NCI-H82 (cell line): ENCODE data around the gene GOLIM4.
"Not testable (repeated sequence)": the region's sequence is repeated elsewhere in the genome, so short reads cannot be mapped to it uniquely, and the experiment has no call there.

Experiments used
- DNase-seq: peaks from one replicate; lab custom pipeline; 2025; lab: John Stamatoyannopoulos, UW

Gene GOLIM4

DNA sequence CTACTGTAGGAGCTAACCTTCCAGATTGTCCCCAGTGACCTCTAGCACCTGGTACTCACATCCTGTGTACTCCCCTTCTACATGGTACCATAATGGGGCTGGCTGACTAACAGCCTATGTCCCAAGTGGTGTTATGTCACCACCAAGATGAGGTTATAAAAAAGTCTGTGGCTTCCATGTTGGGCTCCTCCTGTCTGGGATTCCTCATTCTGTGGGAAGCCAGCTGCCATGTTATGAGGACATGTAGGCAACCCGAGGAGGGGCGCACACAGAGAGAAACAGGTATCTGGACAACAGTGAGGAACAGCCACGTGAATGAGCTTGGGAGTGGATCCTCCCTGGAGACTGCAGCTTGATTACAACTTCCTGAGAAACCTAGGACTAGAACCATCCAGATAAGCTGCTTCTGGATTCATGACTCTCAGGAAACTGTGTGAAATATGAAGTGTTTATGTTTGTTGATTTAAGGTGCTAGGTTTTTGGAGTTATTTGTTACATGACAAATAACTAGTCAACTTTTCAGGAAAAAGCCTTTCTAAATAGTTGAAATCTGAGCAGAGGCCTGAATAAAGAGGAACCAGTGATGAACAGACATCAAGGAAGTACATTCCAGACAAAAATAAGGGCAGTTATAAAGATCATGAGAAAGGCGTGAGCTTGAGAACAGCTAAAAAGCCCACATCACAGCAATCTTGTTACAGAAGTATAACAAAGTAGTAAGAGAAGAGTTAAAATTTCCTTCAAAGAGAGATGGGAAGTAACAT, 21.7 kb downstream of the GOLIM4 start:
- DNase-seq, result no peak

DNA sequence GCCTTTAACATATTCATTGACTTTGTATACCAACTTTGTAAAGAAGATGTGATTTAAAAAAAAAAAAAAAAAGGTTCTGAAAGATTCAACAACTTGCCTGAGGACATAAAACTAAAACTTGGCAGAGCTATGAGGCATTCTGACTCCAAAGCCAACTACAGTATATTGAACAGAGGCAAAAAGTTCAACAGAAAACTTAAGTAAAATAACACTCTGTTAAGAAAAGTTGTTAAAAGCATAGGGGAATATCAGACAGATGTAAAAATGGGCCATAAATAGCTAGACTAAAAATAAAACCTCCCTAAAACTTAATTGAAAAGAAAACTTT, 23.4 kb downstream of the GOLIM4 start:
- DNase-seq, result no peak

GRCh38 chr3:168071591-168072322, 24.0 kb downstream of the GOLIM4 start:
- no peak for DNase-seq

DNA sequence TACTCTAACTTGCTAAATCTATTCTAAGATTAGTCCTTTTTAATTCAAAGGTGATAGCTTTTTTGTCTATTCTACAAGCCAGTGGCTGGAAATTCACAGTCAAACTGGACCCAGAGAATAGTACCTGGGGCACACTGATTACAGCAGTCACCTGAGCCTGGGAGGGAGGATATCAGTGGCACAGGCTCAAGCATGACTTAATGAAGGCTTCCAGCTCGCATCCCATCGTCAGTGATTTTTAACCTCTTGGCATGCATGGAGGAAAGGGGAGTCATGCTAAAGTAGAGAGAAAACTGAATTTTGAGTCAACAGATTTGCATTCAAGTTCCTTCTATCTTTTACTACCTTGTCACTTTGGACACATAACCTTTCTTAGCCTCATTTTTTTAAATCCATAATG, 24.8 kb downstream of the GOLIM4 start:
- no peak for DNase-seq

DNA sequence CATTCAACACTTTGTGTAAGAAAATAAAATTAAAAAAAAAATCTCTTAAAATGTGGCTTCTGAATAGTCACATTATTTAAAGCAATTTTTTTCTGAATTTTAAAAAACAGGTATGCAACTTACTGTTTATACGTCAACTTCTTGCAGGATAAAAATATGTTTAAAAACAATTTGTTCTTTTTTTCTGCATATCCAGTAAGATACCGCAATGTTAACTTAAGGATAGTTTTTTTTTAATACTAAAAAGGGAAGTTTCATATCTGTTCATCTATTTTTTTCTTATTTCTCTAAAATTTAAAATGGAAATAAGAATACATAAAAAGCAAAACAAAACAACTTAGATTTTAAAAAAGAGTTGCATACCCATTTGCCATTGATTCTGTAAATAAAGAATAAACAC, 27.4 kb downstream of the GOLIM4 start:
- no peak for DNase-seq

- no peak for DNase-seq
Observed at GRCh38 chr3:168066882-168067281, 28.8 kb downstream of the GOLIM4 start.

DNA sequence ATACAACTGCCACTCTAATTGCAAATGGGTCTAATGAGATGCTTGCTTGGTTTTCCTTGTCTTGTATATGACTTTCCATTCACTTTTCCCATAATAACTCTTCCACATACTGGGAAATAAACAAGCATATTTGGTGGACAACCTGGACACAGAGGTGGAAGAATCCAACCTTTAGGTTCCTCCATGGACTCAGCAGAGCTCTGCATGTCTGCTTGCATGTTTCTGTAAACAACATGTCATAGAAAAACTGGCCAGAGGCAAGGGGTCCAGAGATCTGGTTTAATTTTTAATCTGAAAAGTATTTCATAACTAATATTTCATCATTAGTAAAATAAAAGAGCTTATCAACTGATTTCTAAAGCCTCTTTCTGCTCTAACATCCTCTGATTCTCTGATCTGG, 30.2 kb downstream of the GOLIM4 start:
- DNase-seq, result no peak

GRCh38 chr3:168063122-168063521, 32.6 kb downstream of the GOLIM4 start:
- no peak for DNase-seq

DNA sequence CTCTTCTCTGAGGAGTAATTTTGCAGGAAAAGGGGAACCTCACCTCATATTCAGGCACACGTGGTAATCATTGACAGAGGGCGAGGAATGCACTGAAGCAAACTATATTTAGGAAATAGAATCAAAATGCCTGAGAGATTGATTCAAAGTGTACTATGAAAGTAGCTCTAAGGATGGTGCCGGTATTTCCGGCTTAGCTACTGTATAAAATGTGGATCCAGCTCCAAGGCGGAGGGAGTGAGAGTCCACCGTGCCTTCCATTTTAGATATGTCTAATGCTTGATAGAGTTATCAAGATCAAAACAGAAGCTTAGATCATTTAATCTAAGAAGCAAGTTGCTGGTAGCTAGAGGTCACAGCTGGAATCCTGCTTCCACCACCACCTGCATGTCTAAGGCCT, 33.0 kb downstream of the GOLIM4 start:
- no peak for DNase-seq

DNA sequence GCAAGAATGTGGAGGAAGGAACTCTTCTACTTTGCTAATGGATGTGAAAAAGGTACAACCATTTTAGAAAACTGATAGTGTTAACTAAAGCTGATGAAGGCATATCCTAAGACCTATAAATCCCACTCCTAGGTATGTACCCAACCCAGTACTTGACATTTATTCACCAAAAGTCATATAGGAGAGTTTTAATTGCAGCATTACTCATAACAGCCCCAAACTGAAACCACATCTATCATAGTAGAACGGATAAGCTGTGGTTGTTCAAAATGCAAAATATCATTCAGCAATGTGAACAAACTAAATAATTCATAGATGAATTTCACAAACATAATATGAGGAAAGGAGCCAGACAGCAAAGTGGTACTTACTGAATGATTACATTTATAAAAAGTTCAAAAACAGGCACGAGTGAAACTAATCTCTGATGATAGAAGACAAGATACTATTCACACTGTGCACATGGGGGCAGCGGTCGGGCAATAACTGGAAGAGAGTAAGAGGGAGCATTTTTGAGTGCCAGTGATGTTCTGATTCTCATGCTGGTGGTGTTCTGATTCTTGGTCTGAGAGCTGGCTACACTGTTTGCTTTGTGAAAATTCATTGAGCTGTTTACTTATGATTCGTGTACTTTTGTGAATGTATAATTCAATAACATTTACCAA, 34.3 kb downstream of the GOLIM4 start:
- peak; percentile 17 for DNase-seq

- no peak for DNase-seq
Observed at GRCh38 chr3:168060317-168060716, 35.4 kb downstream of the GOLIM4 start.

DNA sequence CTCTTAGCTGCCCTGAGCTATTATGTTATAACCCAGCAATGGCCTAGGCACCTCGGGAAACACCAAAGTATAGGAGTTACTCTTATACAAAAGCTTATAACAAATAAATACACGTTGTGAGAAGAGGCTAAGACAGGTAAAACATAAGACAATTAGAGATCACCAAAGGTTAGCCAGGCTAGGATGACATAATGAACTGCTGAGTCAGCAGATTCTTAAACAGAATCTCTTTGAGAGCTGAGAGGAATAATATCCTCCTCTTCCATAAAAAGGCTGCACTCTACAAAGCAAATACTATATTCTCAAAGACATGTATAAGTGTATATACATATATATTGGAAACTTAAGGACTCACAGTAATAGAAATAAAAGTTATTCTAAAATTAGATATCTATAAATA, 37.2 kb downstream of the GOLIM4 start:
- DNase-seq, result no peak

DNA sequence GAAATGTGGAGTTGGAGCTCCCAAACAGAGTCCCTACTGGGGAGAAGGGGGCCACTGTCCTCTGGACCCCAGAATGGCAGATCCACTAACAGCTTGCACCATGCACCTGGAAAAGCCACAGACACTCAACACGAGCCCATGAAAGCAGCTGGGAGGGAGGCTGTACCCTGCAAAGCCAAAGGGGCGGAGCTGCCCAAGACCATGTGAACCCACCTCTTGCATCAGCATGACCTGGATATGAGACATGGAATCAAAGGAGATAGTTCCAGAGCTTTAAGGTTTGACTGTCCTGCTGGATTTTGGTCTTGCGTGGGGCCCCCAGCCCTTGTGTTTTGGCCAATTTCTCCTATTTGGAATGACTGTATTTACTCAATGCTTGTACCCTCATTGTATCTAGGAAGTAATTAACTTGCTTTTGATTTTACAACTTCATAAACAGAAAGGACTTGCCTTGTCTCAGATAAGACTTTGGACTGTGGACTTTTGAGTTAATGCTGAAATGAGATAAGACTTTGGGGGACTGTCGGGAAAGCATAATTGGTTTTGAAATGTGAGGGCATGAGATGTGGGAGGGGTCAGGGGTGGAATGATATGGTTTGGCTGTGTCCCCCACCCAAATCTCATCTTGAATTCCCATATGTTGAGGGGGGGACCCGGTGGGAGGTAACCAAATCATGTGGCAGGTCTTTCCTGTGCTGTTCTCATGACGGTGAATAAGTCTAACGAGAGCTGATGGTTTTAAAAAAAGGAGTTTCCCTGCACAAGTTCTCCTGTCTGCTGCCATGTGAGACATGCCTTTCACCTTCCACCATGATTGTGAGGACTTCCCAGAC, 39.1 kb downstream of the GOLIM4 start:
- not testable (repeated sequence) for DNase-seq

DNA sequence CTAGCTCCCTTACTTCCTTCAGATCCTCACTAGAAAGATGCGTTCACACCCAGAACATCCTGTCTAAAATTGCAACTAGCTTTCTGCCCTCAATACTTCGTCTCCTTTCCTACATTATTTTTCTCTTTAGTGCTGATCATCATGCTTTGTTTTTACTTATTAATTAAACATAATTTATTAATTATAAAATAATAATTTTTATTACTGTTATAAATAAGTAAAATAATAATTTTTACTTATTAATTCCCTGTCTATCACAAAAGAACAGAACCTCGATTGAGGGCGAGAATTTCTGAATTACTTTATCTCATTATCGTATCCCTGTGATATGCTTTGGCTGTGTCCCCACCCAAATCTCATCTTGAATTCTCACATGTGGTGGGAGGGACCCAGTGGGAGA, 41.3 kb downstream of the GOLIM4 start:
- DNase-seq, result no peak

- no peak for DNase-seq
Observed at GRCh38 chr3:168053115-168053514, 42.6 kb downstream of the GOLIM4 start.

DNA sequence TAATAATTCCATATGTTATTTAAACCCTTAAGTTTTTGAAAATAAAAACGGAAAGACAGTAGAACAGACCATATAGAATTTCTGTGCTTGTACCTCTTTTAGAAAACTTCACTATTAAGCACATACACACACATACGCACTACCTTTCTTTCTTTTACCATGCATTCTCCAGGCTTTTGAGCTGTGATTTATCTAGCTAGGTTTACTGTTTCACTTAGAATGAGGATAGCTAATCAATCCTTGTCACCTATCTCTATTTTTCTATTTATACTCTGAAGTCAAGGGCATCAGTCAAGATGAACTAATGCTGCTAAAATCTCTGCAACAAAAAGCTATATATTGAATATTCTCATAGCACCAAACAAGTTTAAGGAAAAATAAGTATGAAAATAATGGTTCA, 43.2 kb downstream of the GOLIM4 start:
- no peak for DNase-seq

DNA sequence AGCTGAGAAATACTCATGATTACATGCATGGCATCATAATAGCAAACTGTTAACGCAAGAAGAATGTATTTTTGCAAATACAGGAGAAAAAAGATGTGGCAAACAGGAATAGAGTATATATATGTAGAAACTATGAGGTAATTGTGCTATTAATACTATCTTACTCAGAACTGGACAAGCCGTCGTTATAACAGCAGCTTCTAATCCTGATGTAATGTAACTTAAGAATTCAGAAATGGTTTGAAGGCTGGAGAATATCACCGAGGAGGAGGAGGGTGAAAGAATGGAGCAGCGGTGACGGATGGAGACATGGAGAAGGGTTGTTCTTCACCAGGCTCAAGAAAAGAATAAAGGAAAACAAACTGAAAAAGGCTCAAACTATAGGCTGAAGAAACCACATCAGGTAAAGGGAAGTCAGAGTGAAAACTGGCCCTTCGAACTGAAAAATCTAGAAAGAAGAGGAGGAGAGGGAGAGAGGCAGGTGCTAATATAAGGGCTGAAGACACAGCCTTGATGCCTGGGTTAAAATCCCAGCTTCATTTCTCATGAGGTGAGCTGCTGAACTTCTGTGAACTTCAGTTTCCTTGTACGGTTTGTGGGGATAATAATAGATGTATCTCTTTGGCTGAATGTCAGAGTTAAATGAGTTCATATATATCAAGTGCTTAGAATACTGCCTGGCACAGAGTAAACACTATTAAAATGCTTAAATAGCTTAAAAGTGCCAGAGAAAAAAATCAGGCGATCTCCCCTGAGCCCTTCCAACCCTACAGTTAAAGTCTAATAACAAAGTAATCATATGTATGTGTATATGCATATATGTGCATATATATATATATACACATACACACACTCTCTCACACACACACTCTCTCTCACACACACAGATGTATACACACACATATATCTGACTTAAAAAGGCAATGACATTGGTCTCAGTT, 43.9 kb downstream of the GOLIM4 start:
- DNase-seq, result no peak

DNA sequence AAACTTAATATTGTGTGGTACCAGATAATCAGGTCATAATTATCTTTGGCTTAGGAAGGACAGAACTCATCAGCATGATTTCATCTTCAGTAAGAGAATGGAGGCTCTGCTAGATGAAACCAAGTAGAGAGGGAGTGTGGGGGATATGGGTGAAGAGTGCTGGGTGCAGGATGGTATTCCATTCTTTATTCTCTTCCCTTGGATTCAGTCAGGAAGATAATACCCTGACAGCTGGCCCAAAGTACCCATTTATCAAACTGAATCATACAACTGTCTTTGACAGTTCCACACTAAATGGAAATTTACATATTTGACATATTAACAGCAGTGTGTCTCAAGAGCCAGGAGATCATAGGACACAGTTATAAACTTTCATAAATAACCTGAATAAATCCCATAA, 44.7 kb downstream of the GOLIM4 start:
- peak; percentile 67 for DNase-seq

DNA sequence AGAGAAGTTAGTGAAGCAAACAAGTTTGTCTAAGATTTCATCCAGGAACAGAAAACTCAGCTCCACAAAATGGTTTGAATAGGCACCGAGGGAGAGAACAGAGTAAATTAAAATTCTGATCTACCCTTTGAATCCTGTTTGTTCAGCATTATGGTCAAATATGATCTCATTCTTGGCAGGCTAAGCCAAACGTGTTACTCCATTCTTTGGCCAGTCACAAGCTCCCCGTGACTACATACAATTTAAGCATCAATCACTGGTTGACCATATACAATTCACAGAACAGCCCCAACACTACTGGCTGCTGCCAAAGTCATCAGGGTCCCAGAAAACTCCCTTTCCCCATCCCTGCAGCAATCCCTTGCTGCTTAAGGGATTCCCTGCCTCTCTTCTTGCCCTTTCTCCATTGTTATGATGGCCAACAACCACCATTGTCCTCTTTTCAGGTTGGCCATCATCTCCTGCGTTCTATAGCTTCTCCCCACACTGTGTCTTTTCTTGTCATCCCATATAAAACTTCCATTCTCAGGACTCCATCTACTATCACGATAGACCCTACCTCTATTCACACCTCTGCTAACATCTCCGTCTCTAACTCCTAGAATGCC, 46.3 kb downstream of the GOLIM4 start:
- DNase-seq, result no peak

- DNase-seq, result no peak
Observed at GRCh38 chr3:168048414-168049330, 47.1 kb downstream of the GOLIM4 start.
